GM15510 (cell line): ENCODE data around the gene TMEM94.

Experiments
- POLR2A ChIP-seq: IDR thresholded peaks from 3 replicates; pipeline ENCODE4 v1.6.1; 2011; ENCODE audit warnings: borderline replicate concordance; ENCODE audit not compliant: insufficient read length; ENCODE audit errors: extremely low read depth

The TMEM94 gene

GRCh38 chr17:75539967-75540729 is 83.7 kb downstream of the TMEM94 start:
- no peak for TF ChIP-seq POLR2A

GRCh38 chr17:75540923-75541503 is 84.6 kb downstream of the TMEM94 start:
- no peak for TF ChIP-seq POLR2A

- TF ChIP-seq POLR2A, result no peak
Measured at GRCh38 chr17:75542229-75542628, 85.8 kb downstream of the TMEM94 start.

- no peak for TF ChIP-seq POLR2A
Measured at GRCh38 chr17:75542728-75543336, 86.4 kb downstream of the TMEM94 start.

- TF ChIP-seq POLR2A, result no peak
Measured at GRCh38 chr17:75544250-75544649, 87.8 kb downstream of the TMEM94 start.

- no peak for TF ChIP-seq POLR2A
Measured at GRCh38 chr17:75546181-75546580, 89.7 kb downstream of the TMEM94 start.

GRCh38 chr17:75547091-75547490 is 90.7 kb downstream of the TMEM94 start:
- TF ChIP-seq POLR2A, result no peak

- no peak for TF ChIP-seq POLR2A
Measured at GRCh38 chr17:75548813-75549212, 92.4 kb downstream of the TMEM94 start.
